Glomerular endothelial cell (primary cell): ENCODE measurements around the gene NXPE3. TPM values are rescaled to one million over a fixed set of nuclear protein-coding genes. Genes with fewer than 3 reads are reported as not detected.
"Not testable (repeated sequence)": the region's sequence is repeated elsewhere in the genome, so short reads cannot be mapped to it uniquely, and the experiment has no call there.

ENCODE experiments used
- DNase-seq: peaks from one replicate; pipeline ENCODE4 v3.0.0-alpha.2; 2011; ENCODE audit warnings: low read depth, low spot score; ENCODE audit errors: extremely low read depth
- total RNA-seq: library from RNA; depleted of rRNA; stranded (reverse); fragments of >200 nt; gene quantifications from 2 replicates; pipeline ENCODE4 v1.2.3, GENCODE V29; 2015

The NXPE3 gene
- total RNA-seq, 1 donor from 2014 or later = 9.4 TPM

GRCh38 chr3:101849714-101850245, 70.8 kb downstream of the NXPE3 start:
- no peak for DNase-seq

GRCh38 chr3:101850246-101851051, 71.4 kb downstream of the NXPE3 start:
- DNase-seq = peak; percentile 50

GRCh38 chr3:101851072-101851770, 72.2 kb downstream of the NXPE3 start:
- DNase-seq = peak; percentile 84

GRCh38 chr3:101851850-101852714, 73.1 kb downstream of the NXPE3 start:
- no peak for DNase-seq

- no peak for DNase-seq
Measured at GRCh38 chr3:101852983-101853840, 74.2 kb downstream of the NXPE3 start.

GRCh38 chr3:101853982-101854381, 75.0 kb downstream of the NXPE3 start:
- DNase-seq = no peak

GRCh38 chr3:101854608-101855304, 75.7 kb downstream of the NXPE3 start:
- no peak for DNase-seq

- no peak for DNase-seq
Measured at GRCh38 chr3:101857301-101857741, 78.3 kb downstream of the NXPE3 start.

- no peak for DNase-seq
Measured at GRCh38 chr3:101858464-101859030, 79.5 kb downstream of the NXPE3 start.

GRCh38 chr3:101859882-101860448, 81.0 kb downstream of the NXPE3 start:
- no peak for DNase-seq

- DNase-seq = no peak
Measured at GRCh38 chr3:101861212-101861788, 82.3 kb downstream of the NXPE3 start.

GRCh38 chr3:101861789-101862415, 82.9 kb downstream of the NXPE3 start:
- no peak for DNase-seq

- DNase-seq = no peak
Measured at GRCh38 chr3:101862416-101863165, 83.6 kb downstream of the NXPE3 start.

GRCh38 chr3:101864926-101865325, 85.9 kb downstream of the NXPE3 start:
- DNase-seq = not testable (repeated sequence)

- no peak for DNase-seq
Measured at GRCh38 chr3:101865751-101866509, 86.9 kb downstream of the NXPE3 start.

- no peak for DNase-seq
Measured at GRCh38 chr3:101867511-101867910, 88.5 kb downstream of the NXPE3 start.
